ENCODE results near the gene ITGB2. TPM values are rescaled to one million over a fixed set of nuclear protein-coding genes. Genes with fewer than 3 reads are reported as not detected.
"Not testable (repeated sequence)": the region's sequence is repeated elsewhere in the genome, so short reads cannot be mapped to it uniquely, and the experiment has no call there.

ITGB2 gene
- total and polyA plus RNA-seq, 12 donors = 6.3 to 249 (median 98.9) TPM

DNA sequence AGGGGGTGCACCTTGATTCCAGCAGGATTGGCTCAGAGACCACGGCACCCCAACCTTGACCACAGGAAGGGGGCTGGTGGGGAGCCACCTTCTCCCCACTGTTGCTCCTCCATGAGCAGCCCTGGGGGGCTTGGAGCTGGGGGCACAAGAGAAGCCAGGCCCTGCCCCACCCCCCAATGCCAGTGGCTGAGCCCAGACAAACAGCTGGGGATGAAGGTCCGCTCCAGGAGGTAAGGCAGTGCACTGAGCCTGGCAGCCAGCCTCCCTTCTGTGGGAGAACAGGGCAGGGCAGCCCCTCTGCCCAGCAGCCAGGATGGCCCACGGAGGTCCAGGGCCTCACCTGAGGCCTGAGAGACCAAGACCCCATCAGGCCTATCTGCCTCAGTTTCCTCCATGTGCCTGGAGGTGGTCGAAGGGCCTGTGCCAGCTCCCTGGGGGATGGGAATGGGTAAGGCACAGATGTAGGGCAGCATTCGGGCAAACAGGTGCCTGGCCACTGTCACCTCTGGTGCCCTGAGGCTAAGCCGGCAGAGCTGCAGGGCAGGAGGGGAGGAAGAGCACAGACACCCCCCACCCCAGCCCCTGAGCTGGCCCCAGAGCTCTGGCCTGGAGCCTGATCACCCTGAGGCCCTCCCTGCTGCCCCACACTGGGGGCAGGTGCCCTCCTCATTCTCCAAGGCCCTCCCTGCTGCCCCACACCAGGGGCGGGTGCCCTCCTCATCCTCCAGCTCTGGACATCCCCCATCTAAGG is 7.1 kb downstream of the ITGB2 start:
- Histone ChIP-seq H3K27ac (peak overlapping the region in 1 of 5 donors; percentile 3), H3K36me3 (replicated peaks in 1 of 2) (no peaks in the 10 kb centered on the region), H3K9me3 (replicated peaks in 1 of 3) (no peaks in the 10 kb centered on the region), H3K4me1 (replicated peaks in 1 of 2) (peaks cover 7 to 29% of the 10 kb centered on the region in 2 donors), H3K4me3 (no peak overlapping the region), H3K27me3 (peaks cover 6% of the 10 kb centered on the region)
- no peak for TF ChIP-seq POLR2A (IDR thresholded peaks at IDR 0.05)
- TF ChIP-seq, protein P1, sequence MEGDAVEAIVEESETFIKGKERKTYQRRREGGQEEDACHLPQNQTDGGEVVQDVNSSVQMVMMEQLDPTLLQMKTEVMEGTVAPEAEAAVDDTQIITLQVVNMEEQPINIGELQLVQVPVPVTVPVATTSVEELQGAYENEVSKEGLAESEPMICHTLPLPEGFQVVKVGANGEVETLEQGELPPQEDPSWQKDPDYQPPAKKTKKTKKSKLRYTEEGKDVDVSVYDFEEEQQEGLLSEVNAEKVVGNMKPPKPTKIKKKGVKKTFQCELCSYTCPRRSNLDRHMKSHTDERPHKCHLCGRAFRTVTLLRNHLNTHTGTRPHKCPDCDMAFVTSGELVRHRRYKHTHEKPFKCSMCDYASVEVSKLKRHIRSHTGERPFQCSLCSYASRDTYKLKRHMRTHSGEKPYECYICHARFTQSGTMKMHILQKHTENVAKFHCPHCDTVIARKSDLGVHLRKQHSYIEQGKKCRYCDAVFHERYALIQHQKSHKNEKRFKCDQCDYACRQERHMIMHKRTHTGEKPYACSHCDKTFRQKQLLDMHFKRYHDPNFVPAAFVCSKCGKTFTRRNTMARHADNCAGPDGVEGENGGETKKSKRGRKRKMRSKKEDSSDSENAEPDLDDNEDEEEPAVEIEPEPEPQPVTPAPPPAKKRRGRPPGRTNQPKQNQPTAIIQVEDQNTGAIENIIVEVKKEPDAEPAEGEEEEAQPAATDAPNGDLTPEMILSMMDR (IDR thresholded peaks at IDR 0.05) = no peak
- no peak for DNase-seq
- WGBS, 4 donors = 69 to 81% (median 77%) methylated on average over 3 to 7 of the region's 7 CpGs
- intact Hi-C loops (cut with DNase I) = no loop called here

- intact Hi-C loops (cut with DNase I); DNase-seq; H3K4me3 ChIP-seq; H3K36me3 ChIP-seq (replicated peaks in 1 of 2); H3K9me3 ChIP-seq (replicated peaks in 1 of 3); H3K27me3 ChIP-seq; H3K27ac ChIP-seq: not testable (repeated sequence)
- H3K4me1 ChIP-seq (replicated peaks in 1 of 2) = peaks cover 7 to 29% of the 10 kb centered on the region in 2 donors
- 73 to 90% (median 76%) methylated on average over 2 to 19 of the region's 25 CpGs for WGBS, 4 donors
Measured at GRCh38 chr21:44912506-44913412, 7.9 kb downstream of the ITGB2 start.

GRCh38 chr21:44912158-44912473 is 8.6 kb downstream of the ITGB2 start:
- Histone ChIP-seq H3K27ac (no peak overlapping the region), H3K4me3 (no peak overlapping the region), H3K9me3 (replicated peaks in 1 of 3) (no peaks in the 10 kb centered on the region), H3K36me3 (replicated peaks in 1 of 2) (no peaks in the 10 kb centered on the region), H3K4me1 (replicated peaks in 1 of 2) (peaks cover 7 to 29% of the 10 kb centered on the region in 2 donors), H3K27me3 (no peaks in the 10 kb centered on the region)
- no peak for DNase-seq
- no peak for TF ChIP-seq POLR2A (IDR thresholded peaks at IDR 0.05)
- TF ChIP-seq, protein P1 (IDR thresholded peaks at IDR 0.05) = no peak
- 68 to 86% (median 79%) methylated on average over 4 to 8 of the region's 8 CpGs for WGBS, 4 donors
- intact Hi-C loops (cut with DNase I) = no loop called here

- Histone ChIP-seq H3K27ac (peak overlapping the region in 1 of 5 donors; percentile 51), H3K27me3 (no peaks in the 10 kb centered on the region), H3K9me3 (replicated peaks in 1 of 3) (no peaks in the 10 kb centered on the region), H3K4me3 (no peak overlapping the region), H3K4me1 (replicated peaks in 1 of 2) (peaks cover 7 to 29% of the 10 kb centered on the region in 2 donors), H3K36me3 (replicated peaks in 1 of 2) (no peaks in the 10 kb centered on the region)
- peak; percentile 72 to 91 (median 84) for DNase-seq
- intact Hi-C loops (cut with DNase I) = no loop called here
- WGBS, 4 donors = 43 to 68% (median 56%) methylated on average over 5 to 19 of the region's 19 CpGs
- TF ChIP-seq POLR2A (IDR thresholded peaks at IDR 0.05) = no peak
- TF ChIP-seq, protein P1 (IDR thresholded peaks at IDR 0.05) = peak in 4 of 6 experiments; percentile 36 to 49 (median 40)
Measured at GRCh38 chr21:44911384-44912157, 9.1 kb downstream of the ITGB2 start.
